ENCODE data around the gene FAM43B.

FAM43B gene

DNA sequence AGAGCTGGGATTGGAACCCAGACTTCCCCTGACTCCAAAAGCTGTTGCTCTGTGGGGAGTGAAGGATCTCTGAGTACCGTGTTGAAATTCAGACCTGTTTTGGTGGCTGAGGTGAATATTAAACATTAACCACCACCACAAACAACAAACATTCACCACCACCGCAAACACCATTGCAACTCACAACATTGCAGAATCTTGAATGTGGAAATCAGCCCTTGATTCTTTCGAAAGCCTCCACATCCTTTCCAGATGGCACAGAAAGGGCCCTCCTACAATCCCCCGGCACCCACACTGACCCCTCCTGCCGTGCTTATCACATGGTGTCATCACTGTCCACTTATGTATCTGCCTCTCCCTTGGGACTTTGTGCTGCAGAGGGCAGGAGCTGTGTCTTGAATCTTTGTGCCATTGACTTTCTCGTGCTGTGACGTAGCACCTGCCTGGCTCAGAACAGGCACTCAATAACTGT lies 38.0 kb downstream of the FAM43B start:
- TF ChIP-seq, protein P1, sequence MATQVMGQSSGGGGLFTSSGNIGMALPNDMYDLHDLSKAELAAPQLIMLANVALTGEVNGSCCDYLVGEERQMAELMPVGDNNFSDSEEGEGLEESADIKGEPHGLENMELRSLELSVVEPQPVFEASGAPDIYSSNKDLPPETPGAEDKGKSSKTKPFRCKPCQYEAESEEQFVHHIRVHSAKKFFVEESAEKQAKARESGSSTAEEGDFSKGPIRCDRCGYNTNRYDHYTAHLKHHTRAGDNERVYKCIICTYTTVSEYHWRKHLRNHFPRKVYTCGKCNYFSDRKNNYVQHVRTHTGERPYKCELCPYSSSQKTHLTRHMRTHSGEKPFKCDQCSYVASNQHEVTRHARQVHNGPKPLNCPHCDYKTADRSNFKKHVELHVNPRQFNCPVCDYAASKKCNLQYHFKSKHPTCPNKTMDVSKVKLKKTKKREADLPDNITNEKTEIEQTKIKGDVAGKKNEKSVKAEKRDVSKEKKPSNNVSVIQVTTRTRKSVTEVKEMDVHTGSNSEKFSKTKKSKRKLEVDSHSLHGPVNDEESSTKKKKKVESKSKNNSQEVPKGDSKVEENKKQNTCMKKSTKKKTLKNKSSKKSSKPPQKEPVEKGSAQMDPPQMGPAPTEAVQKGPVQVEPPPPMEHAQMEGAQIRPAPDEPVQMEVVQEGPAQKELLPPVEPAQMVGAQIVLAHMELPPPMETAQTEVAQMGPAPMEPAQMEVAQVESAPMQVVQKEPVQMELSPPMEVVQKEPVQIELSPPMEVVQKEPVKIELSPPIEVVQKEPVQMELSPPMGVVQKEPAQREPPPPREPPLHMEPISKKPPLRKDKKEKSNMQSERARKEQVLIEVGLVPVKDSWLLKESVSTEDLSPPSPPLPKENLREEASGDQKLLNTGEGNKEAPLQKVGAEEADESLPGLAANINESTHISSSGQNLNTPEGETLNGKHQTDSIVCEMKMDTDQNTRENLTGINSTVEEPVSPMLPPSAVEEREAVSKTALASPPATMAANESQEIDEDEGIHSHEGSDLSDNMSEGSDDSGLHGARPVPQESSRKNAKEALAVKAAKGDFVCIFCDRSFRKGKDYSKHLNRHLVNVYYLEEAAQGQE (IDR thresholded peaks at IDR 0.05; ENCODE audit: insufficient read depth in 1 of 2, low read depth in 2 of 2, low read length in 2 of 2): no peak
- TF ChIP-seq FOXP2 (optimal IDR thresholded peaks at IDR 0.05; ENCODE audit: borderline replicate concordance, extremely low read depth, extremely low read length, insufficient read depth) (no peak), TAF1 (IDR thresholded peaks at IDR 0.05; ENCODE audit: borderline replicate concordance, insufficient read depth, low read length) (no peak), POLR2AphosphoS5 (IDR thresholded peaks at IDR 0.05; ENCODE audit: low read depth, low read length) (no peak), SIN3A (IDR thresholded peaks at IDR 0.05; ENCODE audit: borderline replicate concordance, insufficient read depth, low read length) (no peak)

- TF ChIP-seq, protein P1 (IDR thresholded peaks at IDR 0.05; ENCODE audit: insufficient read depth in 1 of 2, low read depth in 2 of 2, low read length in 2 of 2): no peak
- no peak for TF ChIP-seq SIN3A (IDR thresholded peaks at IDR 0.05; ENCODE audit: borderline replicate concordance, insufficient read depth, low read length)
- no peak for TF ChIP-seq POLR2AphosphoS5 (IDR thresholded peaks at IDR 0.05; ENCODE audit: low read depth, low read length)
- no peak for TF ChIP-seq FOXP2 (optimal IDR thresholded peaks at IDR 0.05; ENCODE audit: borderline replicate concordance, extremely low read depth, extremely low read length, insufficient read depth)
- TF ChIP-seq TAF1 (IDR thresholded peaks at IDR 0.05; ENCODE audit: borderline replicate concordance, insufficient read depth, low read length): no peak
Observed at GRCh38 chr1:20593756-20594155, 41.4 kb downstream of the FAM43B start.

DNA sequence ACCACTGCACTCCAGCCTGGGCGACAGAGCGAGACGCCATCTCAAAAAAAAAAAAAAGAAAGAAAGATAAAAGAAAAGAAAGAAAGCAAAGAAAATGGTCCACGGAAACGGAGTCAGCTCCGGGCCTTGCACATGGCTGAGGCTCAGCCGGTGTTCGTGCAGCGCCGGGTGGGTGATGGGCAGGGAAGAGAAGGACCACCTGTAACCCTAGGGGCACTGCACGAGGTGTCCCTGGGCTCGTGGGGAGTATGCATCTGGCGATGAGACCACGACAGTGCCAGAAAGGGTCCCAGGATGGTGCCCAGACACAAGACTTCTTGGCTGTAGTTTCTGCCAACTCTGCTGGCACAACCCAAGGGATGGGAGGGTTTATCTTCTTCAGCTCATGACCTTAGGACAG lies 42.4 kb downstream of the FAM43B start:
- TF ChIP-seq POLR2AphosphoS5 (IDR thresholded peaks at IDR 0.05; ENCODE audit: low read depth, low read length) (no peak), FOXP2 (optimal IDR thresholded peaks at IDR 0.05; ENCODE audit: borderline replicate concordance, extremely low read depth, extremely low read length, insufficient read depth) (no peak), SIN3A (IDR thresholded peaks at IDR 0.05; ENCODE audit: borderline replicate concordance, insufficient read depth, low read length) (no peak), TAF1 (IDR thresholded peaks at IDR 0.05; ENCODE audit: borderline replicate concordance, insufficient read depth, low read length) (no peak)
- TF ChIP-seq, protein P1 (IDR thresholded peaks at IDR 0.05; ENCODE audit: insufficient read depth in 1 of 2, low read depth in 2 of 2, low read length in 2 of 2): no peak

GRCh38 chr1:20596106-20596505 lies 43.7 kb downstream of the FAM43B start:
- TF ChIP-seq POLR2AphosphoS5 (IDR thresholded peaks at IDR 0.05; ENCODE audit: low read depth, low read length) (no peak), FOXP2 (optimal IDR thresholded peaks at IDR 0.05; ENCODE audit: borderline replicate concordance, extremely low read depth, extremely low read length, insufficient read depth) (no peak), TAF1 (IDR thresholded peaks at IDR 0.05; ENCODE audit: borderline replicate concordance, insufficient read depth, low read length) (no peak), SIN3A (IDR thresholded peaks at IDR 0.05; ENCODE audit: borderline replicate concordance, insufficient read depth, low read length) (no peak)
- TF ChIP-seq, protein P1 (IDR thresholded peaks at IDR 0.05; ENCODE audit: insufficient read depth in 1 of 2, low read depth in 2 of 2, low read length in 2 of 2): no peak

GRCh38 chr1:20597650-20598049 lies 45.3 kb downstream of the FAM43B start:
- TF ChIP-seq FOXP2 (optimal IDR thresholded peaks at IDR 0.05; ENCODE audit: borderline replicate concordance, extremely low read depth, extremely low read length, insufficient read depth) (no peak), TAF1 (IDR thresholded peaks at IDR 0.05; ENCODE audit: borderline replicate concordance, insufficient read depth, low read length) (no peak), POLR2AphosphoS5 (IDR thresholded peaks at IDR 0.05; ENCODE audit: low read depth, low read length) (no peak), SIN3A (IDR thresholded peaks at IDR 0.05; ENCODE audit: borderline replicate concordance, insufficient read depth, low read length) (no peak)
- TF ChIP-seq, protein P1 (IDR thresholded peaks at IDR 0.05; ENCODE audit: insufficient read depth in 1 of 2, low read depth in 2 of 2, low read length in 2 of 2): no peak

All from PFSK-1 (cell line).